Kidney epithelial cell (primary cell): Measurements from ENCODE around the gene KNDC1. TPM values are rescaled to one million over a fixed set of nuclear protein-coding genes. Genes with fewer than 3 reads are reported as not detected.

ENCODE experiments used
- DNase-seq: peaks from one replicate; pipeline ENCODE4 v3.0.0-alpha.2; 2010; ENCODE audit warnings: low read depth
- H3K27me3 ChIP-seq: 2 replicates; pipeline ENCODE4 v1.6.0; 2011; ENCODE audit warnings: low read length; ENCODE audit not compliant: control insufficient read depth, insufficient read depth
- H3K36me3 ChIP-seq: 2 replicates; pipeline ENCODE4 v1.5.1; 2011; ENCODE audit warnings: low read length; ENCODE audit not compliant: control insufficient read depth, insufficient read depth
- H3K4me3 ChIP-seq: 2 replicates; pipeline ENCODE4 v1.5.1; 2011; ENCODE audit warnings: low read depth, mild to moderate bottlenecking, control low read depth, low read length
- total RNA-seq: library from RNA; depleted of rRNA; stranded (reverse); fragments of >200 nt; gene quantifications from 2 replicates; pipeline ENCODE4 v1.2.3, GENCODE V29; 2015
- TF ChIP-seq, protein P1 (sequence below): IDR thresholded peaks from 2 replicates; pipeline ENCODE4 v1.5.1; 2011; ENCODE audit warnings: mild to moderate bottlenecking, moderate library complexity, low read length, control low read depth, inconsistent platforms; ENCODE audit not compliant: insufficient read depth, poor library complexity, severe bottlenecking

The KNDC1 gene
- total RNA-seq, 1 donor from 2014 or later, result 0.13 TPM

DNA sequence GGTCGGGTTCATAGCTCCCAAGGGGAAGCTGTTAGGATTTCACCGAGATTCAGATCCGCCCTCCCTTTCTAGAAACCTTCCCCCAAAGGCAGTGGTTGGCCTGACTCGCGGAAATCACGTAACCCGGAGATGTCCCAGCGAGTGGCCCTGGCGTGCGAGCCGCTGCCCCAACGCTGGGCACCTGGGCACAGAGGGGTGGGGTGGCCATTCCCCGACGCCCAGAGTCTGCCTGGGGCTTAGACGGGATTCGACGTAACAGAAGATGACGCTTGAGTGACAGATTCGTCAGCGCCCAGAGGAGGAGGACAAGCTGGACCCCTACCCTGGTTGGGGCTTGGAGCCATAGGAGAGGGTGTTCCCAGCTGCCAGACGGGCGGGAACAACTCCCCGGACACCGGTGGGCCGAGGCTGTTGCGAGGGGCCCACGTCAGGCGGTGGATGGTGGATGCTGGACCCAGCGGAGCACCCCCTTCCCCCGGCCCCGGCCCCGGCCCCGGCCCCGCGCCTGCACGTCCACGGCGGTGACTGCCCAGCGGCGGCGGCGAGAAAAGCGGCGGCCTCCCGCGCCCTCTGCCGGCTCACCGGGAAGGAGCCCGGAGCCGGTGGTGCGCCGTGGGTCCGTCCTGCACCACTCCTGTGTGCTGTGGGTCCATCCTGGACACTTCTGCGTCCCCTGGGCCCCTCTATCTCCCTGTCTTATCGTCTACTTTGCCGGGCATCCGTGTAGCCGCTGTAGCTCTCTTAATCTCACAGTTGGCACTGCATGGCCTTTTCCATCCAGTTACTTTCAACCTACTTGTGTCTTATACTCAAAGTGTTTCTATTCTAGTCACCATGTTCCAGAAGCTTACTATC is 35.4 kb upstream of the KNDC1 start:
- DNase-seq, result no peak
- Histone ChIP-seq H3K27me3 (peaks cover 2% of the 10 kb centered on the region), H3K36me3 (no peaks in the 10 kb centered on the region), H3K4me3 (no peak overlapping the region)
- TF ChIP-seq, protein P1, sequence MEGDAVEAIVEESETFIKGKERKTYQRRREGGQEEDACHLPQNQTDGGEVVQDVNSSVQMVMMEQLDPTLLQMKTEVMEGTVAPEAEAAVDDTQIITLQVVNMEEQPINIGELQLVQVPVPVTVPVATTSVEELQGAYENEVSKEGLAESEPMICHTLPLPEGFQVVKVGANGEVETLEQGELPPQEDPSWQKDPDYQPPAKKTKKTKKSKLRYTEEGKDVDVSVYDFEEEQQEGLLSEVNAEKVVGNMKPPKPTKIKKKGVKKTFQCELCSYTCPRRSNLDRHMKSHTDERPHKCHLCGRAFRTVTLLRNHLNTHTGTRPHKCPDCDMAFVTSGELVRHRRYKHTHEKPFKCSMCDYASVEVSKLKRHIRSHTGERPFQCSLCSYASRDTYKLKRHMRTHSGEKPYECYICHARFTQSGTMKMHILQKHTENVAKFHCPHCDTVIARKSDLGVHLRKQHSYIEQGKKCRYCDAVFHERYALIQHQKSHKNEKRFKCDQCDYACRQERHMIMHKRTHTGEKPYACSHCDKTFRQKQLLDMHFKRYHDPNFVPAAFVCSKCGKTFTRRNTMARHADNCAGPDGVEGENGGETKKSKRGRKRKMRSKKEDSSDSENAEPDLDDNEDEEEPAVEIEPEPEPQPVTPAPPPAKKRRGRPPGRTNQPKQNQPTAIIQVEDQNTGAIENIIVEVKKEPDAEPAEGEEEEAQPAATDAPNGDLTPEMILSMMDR, result peak; percentile 33

DNA sequence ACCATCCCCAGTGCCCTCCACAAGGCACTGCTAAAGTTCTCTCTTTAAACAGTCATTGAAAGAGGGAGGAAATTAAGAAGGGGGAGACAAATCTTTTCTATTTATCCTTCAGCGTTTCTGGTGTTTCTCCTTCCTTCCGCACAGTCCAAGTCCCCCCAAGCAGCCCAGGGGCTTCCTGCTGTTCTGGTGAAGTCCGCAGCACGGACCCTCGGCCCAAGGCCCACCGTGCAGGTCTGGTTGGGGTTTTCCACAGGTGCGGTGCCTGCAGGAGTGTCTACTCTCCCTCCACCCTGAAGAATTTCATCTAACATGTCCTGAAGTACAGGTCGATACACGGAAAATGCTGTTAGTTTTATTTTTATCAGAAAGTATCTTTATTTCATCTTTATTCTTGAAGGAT is 34.1 kb upstream of the KNDC1 start:
- TF ChIP-seq, protein P1, result no peak
- no peak for DNase-seq

GRCh38 chr10:133126431-133127290 is 33.4 kb upstream of the KNDC1 start:
- no peak overlapping the region for H3K4me3 ChIP-seq
- TF ChIP-seq, protein P1, result no peak
- H3K27me3 ChIP-seq, result peaks cover 10% of the 10 kb centered on the region
- H3K36me3 ChIP-seq, result no peaks in the 10 kb centered on the region
- DNase-seq, result no peak

More for the DNA sequence above, 34.1 kb upstream of the KNDC1 start:
- Histone ChIP-seq H3K4me3 (no peak overlapping the region), H3K36me3 (no peaks in the 10 kb centered on the region), H3K27me3 (peaks cover 3% of the 10 kb centered on the region)

DNA sequence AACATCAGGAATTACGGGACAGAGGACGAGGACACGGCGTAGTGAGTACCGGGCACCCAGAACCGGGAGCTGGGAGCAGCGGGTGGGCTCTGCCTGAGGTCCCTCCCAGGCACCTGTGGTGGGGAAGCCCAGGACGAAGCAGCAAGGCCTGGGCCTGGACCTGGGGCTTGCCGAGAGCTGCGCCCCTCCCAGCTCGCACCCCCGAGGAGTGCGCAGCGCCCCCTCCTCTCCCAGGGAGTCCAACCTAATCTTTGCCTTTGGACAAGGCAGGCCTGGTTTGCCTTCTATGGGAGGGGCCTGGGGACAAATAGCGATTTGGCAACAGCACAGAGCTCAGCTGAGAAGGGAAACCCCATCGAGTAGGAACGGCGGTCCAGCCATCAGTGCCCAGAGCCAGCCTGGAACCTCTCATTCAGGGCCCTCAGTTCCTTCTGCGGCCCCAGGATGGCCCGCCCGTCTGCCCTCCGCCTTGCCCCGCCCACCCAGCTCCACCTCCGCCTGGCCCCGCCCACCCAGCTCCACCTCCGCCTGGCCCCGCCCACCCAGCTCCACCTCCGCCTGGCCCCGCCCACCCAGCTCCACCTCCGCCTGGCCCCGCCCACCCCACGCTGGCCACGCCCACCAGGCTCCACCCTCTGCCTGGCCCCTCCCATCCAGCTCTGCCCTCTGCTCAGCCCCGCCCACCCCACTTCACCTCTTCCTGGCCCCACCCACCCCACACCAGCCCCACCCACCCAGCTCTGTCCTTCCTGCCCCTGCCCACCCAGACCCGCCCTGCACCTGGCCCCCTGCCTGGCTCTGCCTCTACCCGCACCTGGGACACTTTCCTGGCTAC is 32.5 kb upstream of the KNDC1 start:
- no peak overlapping the region for H3K4me3 ChIP-seq
- TF ChIP-seq, protein P1, result no peak
- no peak for DNase-seq
- H3K36me3 ChIP-seq, result no peaks in the 10 kb centered on the region
- H3K27me3 ChIP-seq, result peaks cover 17% of the 10 kb centered on the region

GRCh38 chr10:133128126-133129070 is 31.6 kb upstream of the KNDC1 start:
- DNase-seq, result no peak
- TF ChIP-seq, protein P1, result no peak
- Histone ChIP-seq H3K36me3 (no peaks in the 10 kb centered on the region), H3K4me3 (no peak overlapping the region), H3K27me3 (peaks cover 24% of the 10 kb centered on the region)
